Measurements from ENCODE around the gene UBE2D4. TPM values are rescaled to one million over a fixed set of nuclear protein-coding genes. Genes with fewer than 3 reads are reported as not detected.

UBE2D4 gene
- total and polyA plus RNA-seq, 11 donors = 29.4 to 69.8 (median 42.7) TPM

- ATAC-seq = peak in 3 of 4 donors; percentile 37 to 38 (median 37)
- TF ChIP-seq CTCF (IDR thresholded peaks at IDR 0.05) (no peak), POLR2A (IDR thresholded peaks at IDR 0.05) (no peak)
- no peaks in the 10 kb centered on the region for H3K27me3 ChIP-seq
- peak overlapping the region in 9 of 12 donors; percentile 4 to 58 (median 41) for H3K27ac ChIP-seq
- intact Hi-C loops (cut with DNase I) = no loop called here
- DNase-seq = no peak
- no peak overlapping the region for H3K4me3 ChIP-seq
- whole genome bisulfite sequencing, 4 donors = 34 to 56% (median 46%) methylated on average over 5 of the region's 5 CpGs
- H3K9me3 ChIP-seq = no peaks in the 10 kb centered on the region
- H3K4me1 ChIP-seq = peaks cover 0 to 29% (median 16%) of the 10 kb centered on the region in 12 donors
- peaks cover 5 to 94% (median 79%) of the 10 kb centered on the region in 9 donors for H3K36me3 ChIP-seq
Measured at GRCh38 chr7:43878867-43879266, 47.4 kb upstream of the UBE2D4 start.

- peak overlapping the region in 1 of 12 donors; percentile 28 for H3K27ac ChIP-seq
- DNase-seq (no peak), ATAC-seq (no peak)
- H3K9me3 ChIP-seq = no peaks in the 10 kb centered on the region
- H3K36me3 ChIP-seq = peaks cover 5 to 99% (median 85%) of the 10 kb centered on the region in 9 donors
- intact Hi-C loops (cut with DNase I) = no loop called here
- H3K4me1 ChIP-seq = peaks cover 0 to 29% (median 16%) of the 10 kb centered on the region in 12 donors
- no peak overlapping the region for H3K4me3 ChIP-seq
- TF ChIP-seq CTCF (IDR thresholded peaks at IDR 0.05) (no peak), POLR2A (IDR thresholded peaks at IDR 0.05) (no peak)
- no peaks in the 10 kb centered on the region for H3K27me3 ChIP-seq
- WGBS, 4 donors = 54 to 70% (median 56%) methylated on average over 2 of the region's 2 CpGs
Measured at GRCh38 chr7:43879477-43879876, 46.8 kb upstream of the UBE2D4 start.

DNA sequence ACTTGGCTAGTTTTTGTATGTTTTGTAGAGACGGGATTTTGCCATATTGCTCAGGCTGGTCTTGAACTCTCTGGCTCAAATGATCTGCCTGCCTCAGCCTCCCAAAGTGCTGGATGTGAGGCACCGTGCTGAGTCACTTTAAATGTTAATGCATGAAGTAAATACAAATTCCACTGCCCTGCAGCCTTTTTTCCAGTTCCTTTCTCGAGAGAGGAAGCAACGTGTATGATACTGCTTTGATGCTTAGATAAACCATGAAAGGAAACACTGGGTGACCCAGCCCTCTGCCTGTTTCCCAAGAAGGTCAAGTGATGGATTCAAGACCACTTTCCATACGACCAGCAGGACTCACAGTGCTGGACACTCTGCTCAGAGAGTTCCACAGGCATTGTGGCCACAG, 45.6 kb upstream of the UBE2D4 start:
- DNase-seq = no peak
- H3K27me3 ChIP-seq = no peaks in the 10 kb centered on the region
- no peak overlapping the region for H3K27ac ChIP-seq
- H3K36me3 ChIP-seq = peaks cover 5 to 100% (median 86%) of the 10 kb centered on the region in 9 donors
- no peak for TF ChIP-seq CTCF (IDR thresholded peaks at IDR 0.05)
- TF ChIP-seq POLR2A (IDR thresholded peaks at IDR 0.05) = no peak
- WGBS, 4 donors = 51 to 76% (median 70%) methylated on average over 5 of the region's 5 CpGs
- H3K4me3 ChIP-seq = no peak overlapping the region
- H3K9me3 ChIP-seq = no peaks in the 10 kb centered on the region
- ATAC-seq = no peak
- intact Hi-C loops (cut with DNase I) = no loop called here
- peaks cover 0 to 29% (median 16%) of the 10 kb centered on the region in 12 donors for H3K4me1 ChIP-seq

GRCh38 chr7:43884209-43884608, 42.0 kb upstream of the UBE2D4 start:
- TF ChIP-seq CTCF (IDR thresholded peaks at IDR 0.05) (no peak), POLR2A (IDR thresholded peaks at IDR 0.05) (no peak)
- intact Hi-C loops (cut with DNase I) = no loop called here
- WGBS, 4 donors = 74 to 82% (median 77%) methylated on average over 4 of the region's 4 CpGs
- H3K36me3 ChIP-seq = peaks cover 0 to 82% (median 68%) of the 10 kb centered on the region in 9 donors
- H3K4me1 ChIP-seq = peaks cover 0 to 16% (median 6%) of the 10 kb centered on the region in 12 donors
- no peak for DNase-seq
- H3K27ac ChIP-seq = no peak overlapping the region
- peak in 1 of 4 donors; percentile 2 for ATAC-seq
- no peak overlapping the region for H3K4me3 ChIP-seq
- H3K27me3 ChIP-seq = no peaks in the 10 kb centered on the region
- no peaks in the 10 kb centered on the region for H3K9me3 ChIP-seq

Measured in heart left ventricle (tissue), 16 donors.